HG02840 (cell line): ENCODE measurements around the gene MLST8.
"Not testable (repeated sequence)": the region's sequence is repeated elsewhere in the genome, so short reads cannot be mapped to it uniquely, and the experiment has no call there.

Source experiments
- ATAC-seq: cut with Tn5 transposase; IDR thresholded peaks from one replicate; pipeline ENCODE4 v1.9.1; 2021; ENCODE audit warnings: mild to moderate bottlenecking, moderate library complexity, moderate number of reproducible peaks; ENCODE audit not compliant: unreplicated experiment, low FRiP score

The MLST8 gene

DNA sequence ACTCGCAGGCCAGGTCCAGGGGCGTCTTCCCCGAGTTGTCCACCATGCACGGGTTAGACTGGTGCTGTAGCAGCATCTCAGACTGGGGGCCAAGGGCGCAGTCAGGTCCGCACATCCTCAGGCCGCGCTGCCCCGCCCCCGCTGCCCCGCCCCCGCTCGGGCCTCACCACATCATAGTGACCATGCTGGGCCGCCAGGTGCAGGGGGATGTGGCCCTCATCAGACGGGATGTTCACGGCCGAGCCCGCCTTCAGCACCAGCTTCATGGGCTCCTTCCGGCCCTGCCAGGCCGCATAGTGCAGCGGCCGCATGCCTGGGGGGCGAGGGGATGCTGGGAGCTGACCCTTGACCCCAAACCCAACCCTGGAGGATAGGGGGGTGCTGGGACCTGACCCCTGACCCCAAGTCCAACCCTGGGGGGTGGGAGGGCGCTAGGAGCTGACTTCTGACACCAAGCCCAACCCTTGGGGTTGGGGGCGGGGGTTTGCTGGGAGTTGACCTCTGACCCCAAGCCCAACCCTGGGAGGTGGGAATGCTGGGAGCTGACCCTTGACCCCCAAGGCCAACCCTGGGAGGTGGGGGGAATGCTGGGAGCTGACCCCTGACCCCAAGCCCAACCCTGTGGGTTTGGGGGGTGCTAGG is 15.9 kb upstream of the MLST8 start:
- ATAC-seq: no peak

DNA sequence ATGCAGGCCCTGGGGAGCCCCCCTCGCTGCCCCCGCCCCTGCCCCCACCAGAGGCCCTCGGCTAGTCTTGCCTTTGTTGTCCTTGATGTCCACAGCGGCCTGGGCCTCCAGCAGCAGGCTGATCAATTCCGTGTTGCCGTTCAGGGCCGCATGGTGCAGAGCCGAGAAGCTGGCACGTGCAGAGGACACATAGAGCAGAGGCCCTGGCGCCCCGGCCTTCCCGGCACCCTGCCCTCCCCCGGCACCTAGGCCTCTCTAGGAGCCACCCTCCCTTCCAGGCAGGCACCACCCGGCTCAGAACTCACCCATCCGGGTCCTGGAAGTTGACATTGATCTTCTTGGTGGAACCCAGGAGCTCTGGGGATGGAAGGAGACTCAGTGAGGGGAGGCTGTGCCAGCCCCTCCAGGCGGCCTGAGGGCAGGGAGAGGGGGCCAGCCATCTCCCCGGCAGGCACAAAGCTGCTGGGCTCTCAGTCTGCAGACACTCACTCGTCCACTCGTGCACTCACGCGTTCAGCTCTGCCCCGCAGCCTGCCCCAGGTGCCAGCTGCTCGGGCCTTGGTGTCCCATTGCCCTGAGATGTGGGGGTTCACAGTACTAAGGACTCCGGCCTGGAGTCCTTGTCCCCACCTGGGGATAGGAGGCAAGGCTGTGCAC is 15.1 kb upstream of the MLST8 start:
- ATAC-seq: no peak

DNA sequence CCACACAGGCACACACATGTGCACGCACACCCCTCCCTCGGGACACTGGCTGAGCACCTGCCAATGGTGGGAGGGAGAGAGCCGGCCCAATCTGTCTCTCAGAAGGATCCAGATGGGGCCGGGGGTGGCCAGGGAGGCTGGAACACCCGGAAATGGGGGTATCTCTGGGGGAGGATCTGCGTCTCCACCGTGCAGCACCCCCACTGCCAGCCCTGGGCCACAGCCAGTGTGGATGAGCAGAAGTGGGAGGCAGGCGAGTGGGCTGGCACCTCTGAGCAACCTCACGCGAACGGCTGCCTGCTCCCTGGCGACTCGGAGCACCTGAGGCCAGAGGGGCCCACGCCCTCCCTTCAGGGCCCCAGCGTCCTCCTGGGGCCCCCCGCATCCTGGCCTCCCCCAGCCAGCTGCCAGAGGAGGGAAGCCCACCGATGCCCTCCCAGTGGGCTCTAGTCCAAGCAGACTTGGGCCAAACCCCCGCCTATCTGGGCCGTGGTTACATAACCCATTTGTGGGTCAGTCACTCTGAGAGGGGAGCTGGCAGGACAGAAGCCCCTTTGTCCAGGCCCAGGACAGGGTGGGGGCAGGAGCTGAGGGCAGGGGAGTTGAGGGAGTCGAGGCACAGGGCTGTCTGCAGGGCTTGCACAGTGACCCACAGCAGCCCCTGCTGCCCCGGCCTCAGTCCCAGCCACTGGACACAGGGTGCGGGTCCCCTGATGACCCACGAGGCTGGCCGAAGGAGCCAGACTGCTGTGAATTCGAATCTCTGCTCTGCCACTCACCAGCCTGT is 14.4 kb upstream of the MLST8 start:
- ATAC-seq: no peak

DNA sequence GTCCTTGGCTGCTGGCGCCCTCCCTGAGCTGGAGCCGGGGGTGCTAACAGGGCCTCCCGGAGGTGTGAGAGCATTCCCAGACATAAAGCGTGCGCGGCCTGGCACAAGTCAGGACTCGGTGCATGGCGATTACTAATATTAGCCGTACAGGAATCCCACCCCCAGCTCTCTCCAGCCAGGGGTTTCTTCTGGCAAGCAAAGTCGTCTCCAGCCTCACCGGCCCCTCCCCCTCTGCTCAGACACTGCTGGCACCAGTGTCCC is 13.9 kb upstream of the MLST8 start:
- no peak for ATAC-seq

DNA sequence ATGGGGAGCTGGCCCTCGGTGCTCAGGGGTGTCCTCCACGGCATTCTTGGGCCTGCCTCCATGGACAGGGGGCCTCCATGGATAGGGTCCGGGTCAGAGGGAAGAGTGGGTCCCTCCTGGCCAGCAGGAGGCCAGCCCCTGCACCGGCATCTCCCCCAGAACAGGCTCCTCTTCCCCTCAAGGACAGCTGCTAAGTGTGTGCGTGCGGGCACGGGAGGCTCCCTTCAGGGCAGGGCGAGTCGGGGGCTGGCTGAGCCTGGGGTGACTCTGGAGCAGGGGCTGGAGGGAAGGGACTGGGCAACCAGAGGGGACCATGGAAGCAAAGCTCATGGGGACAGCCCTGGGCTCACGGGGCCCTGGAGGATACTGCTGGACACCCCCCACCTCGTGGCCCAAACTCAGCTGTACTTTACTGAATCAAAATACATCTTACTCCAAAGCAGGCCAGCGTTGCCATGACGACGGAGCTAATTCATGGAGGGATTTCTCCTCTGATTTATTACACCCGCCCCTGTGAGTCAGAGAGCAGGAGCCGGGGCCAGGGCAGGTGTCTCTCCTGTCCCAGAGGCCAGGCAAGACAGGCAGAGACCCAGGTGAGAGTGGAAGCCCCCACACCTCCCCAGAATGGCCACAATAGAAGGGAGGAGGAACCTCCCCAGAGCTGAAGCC is 11.0 kb upstream of the MLST8 start:
- ATAC-seq: no peak

DNA sequence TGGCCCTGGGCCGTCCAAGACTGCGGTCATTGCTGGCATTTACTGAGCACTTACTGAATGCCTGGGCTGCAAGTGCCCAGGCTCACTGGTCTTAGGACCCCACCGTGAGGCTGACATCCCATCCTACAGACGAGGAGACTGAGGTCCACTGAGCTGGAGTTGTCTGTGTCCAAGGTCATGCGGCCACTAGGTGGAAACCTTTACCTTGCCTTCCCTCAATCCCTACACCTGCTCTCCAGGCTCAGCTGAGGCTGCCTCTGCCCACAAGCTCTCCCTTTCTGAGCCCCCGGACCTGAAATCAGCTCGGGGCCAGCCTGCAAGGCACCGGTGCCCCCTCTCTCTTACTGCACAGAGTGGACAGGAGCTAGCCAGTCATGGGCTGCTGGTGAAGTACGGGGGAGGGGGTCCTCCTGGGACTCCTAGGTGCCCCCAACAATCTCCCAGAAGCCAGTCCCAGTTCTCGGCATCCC is 10.4 kb upstream of the MLST8 start:
- ATAC-seq: no peak

DNA sequence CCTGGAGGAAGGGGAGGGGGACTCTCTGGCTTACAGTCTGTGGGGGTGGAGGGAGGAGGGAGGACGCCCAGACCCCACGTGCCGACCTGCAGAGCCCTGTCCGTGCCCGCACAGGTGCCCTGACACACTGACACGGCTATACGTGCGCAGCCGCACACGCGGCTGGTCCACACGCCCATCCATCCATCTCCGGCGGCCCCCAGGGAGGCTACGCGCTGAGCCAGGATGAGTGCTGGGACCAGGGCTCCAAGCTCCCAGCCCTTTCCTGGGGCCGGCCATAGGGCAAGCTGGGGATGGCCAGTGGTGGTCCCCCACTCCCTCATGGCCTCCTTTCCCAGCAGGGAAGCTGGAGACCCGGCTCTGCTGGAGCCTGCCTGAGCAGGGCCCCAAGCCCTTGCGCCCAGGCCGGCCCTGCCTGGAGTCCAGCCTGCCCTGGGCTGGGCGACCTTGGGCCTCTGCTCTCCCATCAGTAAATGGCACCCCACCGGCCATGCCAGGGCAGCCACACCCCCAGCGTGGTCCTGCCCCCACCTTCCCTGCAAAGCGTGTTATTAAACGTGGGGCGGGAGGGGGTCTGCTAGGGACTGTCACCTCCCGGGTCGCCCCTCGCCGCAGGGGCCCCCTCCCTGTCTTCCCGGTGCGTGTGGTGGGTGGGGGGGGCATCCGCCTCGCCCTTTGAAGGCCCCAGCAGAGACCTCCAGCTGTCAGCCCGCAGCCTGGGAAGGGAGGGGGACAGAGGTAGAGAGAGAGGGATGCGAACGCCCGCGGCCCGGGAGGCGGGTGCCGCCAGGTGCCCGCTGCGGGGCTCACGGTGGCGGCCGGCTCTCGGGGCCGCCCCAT is 9.7 kb upstream of the MLST8 start:
- no peak for ATAC-seq

DNA sequence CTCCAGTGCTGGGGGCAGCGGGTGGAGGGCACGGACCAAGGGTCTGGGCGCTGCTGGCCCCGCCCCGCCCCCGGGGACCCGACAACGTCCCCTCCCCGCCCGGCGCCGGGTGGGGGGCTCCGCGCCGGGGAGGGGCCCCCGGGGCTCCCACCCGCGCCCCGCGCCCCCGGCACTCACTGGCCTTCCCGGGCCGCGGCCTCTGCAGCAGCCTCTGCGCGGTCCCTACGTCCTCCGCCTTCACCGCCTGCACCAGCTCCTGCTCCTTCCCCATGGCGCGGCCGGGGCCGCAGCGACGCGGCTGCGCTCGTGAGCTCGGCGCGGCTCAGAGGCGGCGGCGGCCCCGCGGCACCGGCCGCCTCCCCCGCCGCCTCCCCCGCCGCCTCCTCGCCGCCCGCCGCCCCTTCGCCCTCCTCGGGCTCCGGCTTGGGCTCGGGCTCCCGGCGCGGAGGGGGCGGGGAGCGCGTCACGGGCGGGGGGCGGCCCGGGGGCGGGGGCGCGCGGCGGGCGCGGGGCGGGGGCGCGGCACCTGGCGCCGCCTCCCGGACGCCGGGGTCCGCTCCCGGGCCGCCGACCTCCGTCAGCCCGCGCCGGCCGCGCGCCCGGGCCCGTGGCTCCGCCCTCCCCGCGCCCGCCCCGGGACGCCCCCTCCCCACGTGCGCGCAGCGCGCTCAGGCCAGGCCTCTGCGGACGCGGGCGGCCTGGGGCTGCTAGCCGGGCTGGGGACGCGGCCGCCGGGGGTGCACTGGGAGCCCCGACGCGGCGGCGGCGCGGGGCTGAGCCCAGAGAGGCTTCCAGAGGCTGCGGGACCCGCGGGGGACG is 8.9 kb upstream of the MLST8 start, which contains the start of gene CASKIN1:
Gene CASKIN1 (minus strand): TSS at position 444 of the 819 bp plus-strand sequence. CDS start 173 bp downstream, at position 271.
- no peak for ATAC-seq

DNA sequence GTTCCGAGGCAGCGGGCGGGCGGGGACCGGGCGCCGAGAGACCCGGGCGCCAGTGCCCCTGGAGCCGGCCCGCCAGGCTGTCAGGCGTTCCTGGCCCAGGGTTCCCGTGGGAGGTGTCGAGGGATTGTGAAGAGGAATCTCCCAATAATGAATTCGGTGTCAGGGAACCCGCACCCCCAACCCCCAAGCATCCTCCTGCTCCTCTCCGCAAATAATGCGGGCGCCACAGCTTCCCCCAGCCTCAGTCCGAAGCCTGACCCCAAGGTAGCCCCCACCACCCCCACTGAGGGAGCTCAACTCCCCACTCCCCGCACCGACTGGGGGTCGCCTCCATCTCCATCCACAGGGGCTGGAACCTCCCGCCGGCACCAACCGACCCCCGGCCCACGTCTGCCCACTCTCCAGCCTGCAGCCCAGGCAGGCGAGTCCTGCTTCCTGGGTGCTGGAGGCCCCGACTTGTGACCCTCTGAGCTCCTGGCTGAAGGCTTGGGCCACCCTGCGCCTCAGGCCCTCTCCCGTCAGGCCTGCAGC is 8.2 kb upstream of the MLST8 start:
- ATAC-seq: no peak

DNA sequence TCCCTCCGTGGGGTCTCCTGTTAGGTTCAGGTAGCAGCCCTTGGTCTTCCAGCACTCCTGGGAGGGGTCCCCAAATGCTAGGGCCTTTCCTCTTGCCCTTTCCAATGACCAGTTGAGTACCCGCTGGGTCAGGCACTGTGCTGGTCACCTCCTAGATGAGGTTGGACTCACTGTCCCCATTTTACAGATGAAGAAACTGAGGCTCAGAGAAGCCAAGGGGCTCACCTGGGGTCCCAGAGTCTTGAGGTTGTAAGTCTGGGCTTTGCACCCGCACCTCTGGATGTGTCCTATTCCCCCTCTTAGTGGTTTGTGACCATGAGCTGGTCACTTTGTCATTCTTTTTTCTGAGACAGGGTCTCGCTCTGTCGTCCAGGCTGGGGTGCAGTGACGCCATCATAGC is 7.5 kb upstream of the MLST8 start:
- ATAC-seq: no peak

DNA sequence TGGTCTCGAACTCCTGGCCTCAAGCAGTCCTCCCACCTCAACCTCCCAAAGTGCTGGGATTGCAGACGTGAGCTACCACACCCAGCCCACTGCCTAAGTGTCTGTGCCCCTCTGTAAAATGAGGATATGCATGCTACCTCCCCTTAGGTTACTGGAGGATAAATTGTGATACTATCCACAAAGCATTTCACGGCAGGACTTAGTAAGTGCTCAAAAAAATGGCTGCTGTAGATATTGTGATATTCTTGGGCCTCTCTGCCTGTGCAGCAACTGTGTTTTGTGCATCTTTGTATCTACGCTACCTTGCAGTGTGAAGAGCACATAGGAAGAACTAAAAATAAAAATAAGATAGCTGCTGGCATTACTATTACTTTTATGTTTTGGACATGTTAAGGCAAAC is 7.0 kb upstream of the MLST8 start:
- ATAC-seq: no peak

DNA sequence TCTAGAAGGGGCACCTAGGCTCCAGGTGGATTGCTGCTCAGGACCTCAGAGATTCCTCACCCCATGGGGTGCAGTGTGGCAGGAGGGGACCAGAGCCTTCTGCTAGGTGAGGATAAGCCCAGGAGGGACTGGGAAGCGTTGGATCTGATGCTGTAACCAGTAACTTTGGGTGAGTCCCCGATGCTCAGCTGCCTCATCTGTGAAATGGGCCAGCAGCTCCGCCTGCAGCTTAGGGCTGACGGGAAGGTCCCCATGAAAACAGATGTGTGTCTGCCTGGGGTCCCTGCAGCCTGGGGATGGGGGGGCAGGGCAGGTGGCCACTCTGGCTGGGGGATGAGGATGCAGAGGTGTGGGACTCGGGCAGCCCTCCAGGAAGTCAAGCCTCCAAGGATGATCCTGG is 6.2 kb upstream of the MLST8 start:
- no peak for ATAC-seq

DNA sequence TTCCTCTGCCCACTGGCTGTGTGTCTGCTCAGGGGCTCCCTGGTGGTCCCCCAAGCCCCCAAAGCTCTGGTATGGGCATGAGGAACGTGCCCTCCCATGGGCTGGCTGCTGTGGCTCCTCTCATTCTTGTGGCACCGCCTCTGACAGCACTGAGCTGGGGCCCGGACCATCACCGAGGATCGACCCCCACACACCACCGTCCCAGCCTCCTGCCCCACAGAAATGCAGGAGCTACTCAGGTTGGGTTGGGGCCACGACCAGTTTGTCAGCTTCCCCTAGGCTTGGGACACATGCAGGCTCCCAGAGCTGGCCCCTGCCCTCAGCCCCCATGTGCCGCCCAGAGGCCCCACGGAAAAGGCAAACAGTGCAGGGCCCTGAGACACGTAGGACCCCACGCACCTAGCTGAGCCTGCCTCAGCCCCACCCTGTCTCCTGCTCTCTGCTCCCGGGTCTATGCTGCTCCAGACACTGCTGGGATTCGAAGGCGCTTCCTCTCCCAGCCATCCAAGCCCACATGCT is 5.6 kb upstream of the MLST8 start:
- no peak for ATAC-seq

DNA sequence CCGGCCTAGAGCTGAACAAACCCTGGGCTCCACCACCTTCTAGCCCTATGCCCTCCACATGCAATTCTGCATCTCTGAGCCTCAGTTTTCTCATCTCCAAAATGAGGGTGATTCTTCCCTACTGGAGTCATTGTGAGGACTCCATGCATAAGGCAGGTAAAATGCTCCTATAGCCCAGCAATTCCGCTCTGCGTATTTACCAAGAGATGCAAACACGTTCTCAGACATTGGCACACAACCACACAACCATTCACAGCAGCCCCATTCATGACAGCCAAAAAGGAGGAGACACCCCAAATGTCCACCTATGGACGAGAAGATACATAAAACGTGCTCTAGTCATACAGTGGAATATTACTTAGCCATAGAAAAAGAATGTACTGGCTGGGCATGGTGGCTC is 4.9 kb upstream of the MLST8 start:
- no peak for ATAC-seq

DNA sequence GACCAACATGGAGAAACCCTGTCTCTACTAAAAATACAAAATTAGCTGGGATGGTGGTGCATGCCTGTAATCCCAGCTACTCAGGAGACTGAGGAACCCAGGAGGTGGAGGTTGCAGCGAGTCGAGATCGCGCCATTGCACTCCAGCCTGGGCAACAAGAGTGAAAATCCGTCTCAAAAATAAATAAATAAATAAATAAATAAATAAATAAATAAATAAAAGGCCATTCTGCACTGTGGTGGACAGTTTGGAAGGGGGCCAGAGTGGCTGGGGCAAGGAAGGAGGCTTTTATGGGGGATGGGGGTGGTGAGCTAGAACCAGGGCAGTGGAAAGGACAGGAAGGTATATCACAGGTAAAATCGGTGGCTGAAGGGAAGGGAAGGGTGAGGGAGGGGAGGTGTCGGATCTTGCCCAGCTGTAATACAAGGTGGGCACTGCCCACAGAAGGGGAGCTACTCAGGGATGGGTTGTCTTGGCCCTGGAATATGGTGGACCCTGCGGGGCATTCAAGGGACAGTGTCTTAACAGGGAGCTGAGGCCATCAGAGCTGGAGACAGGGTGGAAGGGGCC is 2.0 kb upstream of the MLST8 start:
- not testable (repeated sequence) for ATAC-seq

DNA sequence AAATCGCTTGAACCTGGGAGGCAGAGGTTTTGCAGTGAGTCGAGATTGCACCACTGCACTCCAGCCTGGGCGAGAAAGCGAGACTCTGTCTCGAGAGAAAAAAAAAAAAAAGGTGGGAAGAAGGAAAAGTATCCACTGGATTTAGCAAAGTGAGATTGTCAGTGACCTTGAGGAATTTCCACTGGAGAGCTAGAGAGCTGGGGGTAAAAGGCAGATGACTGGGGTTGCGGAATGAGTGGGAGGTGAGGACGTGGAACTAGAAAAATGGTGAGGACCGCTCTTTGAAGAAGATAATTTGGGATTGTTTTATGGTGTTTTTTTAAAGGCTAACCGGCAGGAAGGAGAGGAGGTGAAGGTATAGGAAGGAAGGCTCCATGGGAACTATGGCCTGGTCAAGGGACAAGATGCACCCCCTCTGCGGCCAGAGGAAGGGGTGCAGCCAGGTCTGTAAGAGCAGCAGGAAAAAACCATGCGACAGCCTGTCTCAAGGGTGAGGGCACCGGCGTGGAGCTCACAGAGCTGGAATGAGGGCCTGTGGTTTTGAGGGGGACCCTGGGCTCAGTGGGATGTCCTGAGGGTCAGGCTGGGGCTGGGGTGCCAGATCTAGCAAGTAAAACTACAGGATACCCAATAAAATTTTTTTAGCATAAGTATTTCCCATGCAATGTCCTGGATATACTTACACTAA is 694 bp upstream of the MLST8 start:
- ATAC-seq: no peak

DNA sequence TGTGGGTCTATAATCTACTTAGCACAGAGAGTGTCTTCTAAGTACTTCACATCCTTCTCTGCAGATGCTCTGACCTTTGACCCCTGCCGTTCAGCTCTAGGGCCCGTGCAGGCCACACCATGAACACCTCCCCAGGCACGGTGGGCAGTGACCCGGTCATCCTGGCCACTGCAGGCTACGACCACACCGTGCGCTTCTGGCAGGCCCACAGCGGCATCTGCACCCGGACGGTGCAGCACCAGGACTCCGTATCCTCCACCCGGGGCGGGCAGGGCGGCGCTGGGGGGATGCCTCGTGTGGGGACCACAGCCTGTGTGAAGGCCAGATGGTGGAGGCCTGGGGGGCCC is 686 bp downstream of the MLST8 start:
- ATAC-seq: no peak

DNA sequence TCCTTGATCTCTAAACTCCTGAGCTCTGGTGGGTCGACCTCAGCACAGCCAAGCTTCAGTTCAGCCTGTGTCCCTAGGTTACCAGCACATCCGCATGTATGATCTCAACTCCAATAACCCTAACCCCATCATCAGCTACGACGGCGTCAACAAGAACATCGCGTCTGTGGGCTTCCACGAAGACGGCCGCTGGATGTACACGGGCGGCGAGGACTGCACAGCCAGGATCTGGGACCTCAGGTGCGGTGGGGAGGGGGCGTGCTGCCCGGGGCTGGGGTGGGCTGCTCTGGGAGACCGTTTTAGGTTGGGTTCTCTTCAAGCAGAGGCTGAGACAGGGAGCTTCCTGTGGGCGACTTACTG is 1.1 kb downstream of the MLST8 start:
- ATAC-seq: no peak
